ENCODE data around the gene IPO9.

Gene IPO9

GRCh38 chr1:201828820-201829774 lies at the start of gene IPO9:
TSS of gene IPO9 (plus strand) at chr1:201829157. CDS start at chr1:201829210, 53 bp downstream.
- H3K4me3 ChIP-seq (ENCODE audit: low read depth, low read length): peak within 1 kb of the TSS; percentile 100
- H3K27me3 ChIP-seq (ENCODE audit: control insufficient read depth, insufficient read depth, low read length): no peaks in the 10 kb centered on the region
- H3K9me3 ChIP-seq (ENCODE audit: control insufficient read depth, insufficient read depth, low read length): no peaks in the 10 kb centered on the region
- peak within 1 kb of the TSS; percentile 98 for H3K27ac ChIP-seq (ENCODE audit: low read depth, low read length)
- peak within 1 kb of the TSS; percentile 98 for H3K9ac ChIP-seq (ENCODE audit: low read depth, low read length)
- H3K4me1 ChIP-seq (ENCODE audit: control insufficient read depth, insufficient read depth, low read length): peaks cover 12% of the 10 kb centered on the region
- no peaks in the 10 kb centered on the region for H3K36me3 ChIP-seq (ENCODE audit: control insufficient read depth, insufficient read depth, low read length)

DNA sequence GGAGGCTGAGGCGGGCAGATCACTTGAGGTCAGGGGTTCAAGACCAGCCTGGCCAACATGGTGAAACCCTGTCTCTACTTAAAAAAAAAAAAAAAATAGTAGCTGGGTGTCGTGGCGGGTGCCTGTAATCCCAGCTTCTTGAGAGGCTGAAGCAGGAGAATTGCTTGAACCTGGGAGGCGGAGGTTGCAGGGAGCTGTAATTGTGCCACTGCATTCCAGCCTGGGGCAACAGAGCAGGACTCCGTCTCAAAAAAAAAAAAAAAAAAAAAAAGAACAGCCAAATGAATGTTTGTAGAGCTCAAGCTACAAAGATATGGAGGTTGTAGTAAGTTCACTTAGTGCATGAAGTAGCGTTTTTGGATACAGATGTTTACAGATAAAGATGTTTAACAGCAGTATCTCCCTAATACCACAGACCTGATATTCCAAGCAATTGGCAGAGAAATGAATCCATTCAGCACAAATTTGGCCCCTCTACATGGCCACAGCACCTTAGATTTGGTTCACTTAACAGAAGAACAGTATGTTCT lies 49.5 kb upstream of the IPO9 start:
- no peaks in the 10 kb centered on the region for H3K4me1 ChIP-seq (ENCODE audit: control insufficient read depth, insufficient read depth, low read length)
- H3K4me3 ChIP-seq (ENCODE audit: low read depth, low read length): no peak overlapping the region
- no peak overlapping the region for H3K9ac ChIP-seq (ENCODE audit: low read depth, low read length)
- H3K9me3 ChIP-seq (ENCODE audit: control insufficient read depth, insufficient read depth, low read length): no peaks in the 10 kb centered on the region
- peaks cover 45% of the 10 kb centered on the region for H3K36me3 ChIP-seq (ENCODE audit: control insufficient read depth, insufficient read depth, low read length)
- H3K27ac ChIP-seq (ENCODE audit: low read depth, low read length): no peak overlapping the region
- H3K27me3 ChIP-seq (ENCODE audit: control insufficient read depth, insufficient read depth, low read length): no peaks in the 10 kb centered on the region

GRCh38 chr1:201780952-201781351 lies 48.0 kb upstream of the IPO9 start:
- Histone ChIP-seq H3K36me3 (ENCODE audit: control insufficient read depth, insufficient read depth, low read length) (peaks cover 55% of the 10 kb centered on the region), H3K4me1 (ENCODE audit: control insufficient read depth, insufficient read depth, low read length) (no peaks in the 10 kb centered on the region), H3K27ac (ENCODE audit: low read depth, low read length) (no peak overlapping the region), H3K9ac (ENCODE audit: low read depth, low read length) (no peak overlapping the region), H3K9me3 (ENCODE audit: control insufficient read depth, insufficient read depth, low read length) (no peaks in the 10 kb centered on the region), H3K27me3 (ENCODE audit: control insufficient read depth, insufficient read depth, low read length) (no peaks in the 10 kb centered on the region), H3K4me3 (ENCODE audit: low read depth, low read length) (no peak overlapping the region)

GRCh38 chr1:201781437-201781836 lies 47.5 kb upstream of the IPO9 start:
- no peaks in the 10 kb centered on the region for H3K4me1 ChIP-seq (ENCODE audit: control insufficient read depth, insufficient read depth, low read length)
- H3K9me3 ChIP-seq (ENCODE audit: control insufficient read depth, insufficient read depth, low read length): no peaks in the 10 kb centered on the region
- no peak overlapping the region for H3K4me3 ChIP-seq (ENCODE audit: low read depth, low read length)
- H3K36me3 ChIP-seq (ENCODE audit: control insufficient read depth, insufficient read depth, low read length): peaks cover 60% of the 10 kb centered on the region
- no peaks in the 10 kb centered on the region for H3K27me3 ChIP-seq (ENCODE audit: control insufficient read depth, insufficient read depth, low read length)
- no peak overlapping the region for H3K9ac ChIP-seq (ENCODE audit: low read depth, low read length)
- no peak overlapping the region for H3K27ac ChIP-seq (ENCODE audit: low read depth, low read length)

DNA sequence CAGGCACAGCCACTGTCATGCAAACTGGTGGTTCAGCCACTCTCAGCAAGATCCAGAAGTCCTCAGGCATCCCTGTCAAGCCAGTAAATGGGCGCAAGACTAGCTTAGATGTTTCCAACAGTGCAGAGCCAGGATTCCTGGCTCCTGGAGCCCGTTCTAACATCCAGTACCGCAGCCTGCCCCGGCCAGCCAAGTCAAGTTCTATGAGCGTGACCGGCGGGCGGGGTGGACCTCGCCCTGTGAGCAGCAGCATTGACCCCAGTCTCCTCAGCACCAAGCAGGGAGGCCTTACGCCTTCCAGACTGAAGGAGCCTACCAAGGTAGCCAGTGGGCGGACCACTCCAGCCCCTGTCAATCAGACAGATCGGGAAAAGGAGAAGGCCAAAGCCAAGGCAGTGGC lies 46.6 kb upstream of the IPO9 start:
- no peaks in the 10 kb centered on the region for H3K9me3 ChIP-seq (ENCODE audit: control insufficient read depth, insufficient read depth, low read length)
- no peak overlapping the region for H3K4me3 ChIP-seq (ENCODE audit: low read depth, low read length)
- H3K27me3 ChIP-seq (ENCODE audit: control insufficient read depth, insufficient read depth, low read length): no peaks in the 10 kb centered on the region
- peaks cover 69% of the 10 kb centered on the region for H3K36me3 ChIP-seq (ENCODE audit: control insufficient read depth, insufficient read depth, low read length)
- no peak overlapping the region for H3K9ac ChIP-seq (ENCODE audit: low read depth, low read length)
- no peaks in the 10 kb centered on the region for H3K4me1 ChIP-seq (ENCODE audit: control insufficient read depth, insufficient read depth, low read length)
- no peak overlapping the region for H3K27ac ChIP-seq (ENCODE audit: low read depth, low read length)

GRCh38 chr1:201783058-201783457 lies 45.9 kb upstream of the IPO9 start:
- Histone ChIP-seq H3K36me3 (ENCODE audit: control insufficient read depth, insufficient read depth, low read length) (peaks cover 74% of the 10 kb centered on the region), H3K9ac (ENCODE audit: low read depth, low read length) (no peak overlapping the region), H3K9me3 (ENCODE audit: control insufficient read depth, insufficient read depth, low read length) (no peaks in the 10 kb centered on the region), H3K4me3 (ENCODE audit: low read depth, low read length) (no peak overlapping the region), H3K4me1 (ENCODE audit: control insufficient read depth, insufficient read depth, low read length) (no peaks in the 10 kb centered on the region), H3K27ac (ENCODE audit: low read depth, low read length) (no peak overlapping the region), H3K27me3 (ENCODE audit: control insufficient read depth, insufficient read depth, low read length) (no peaks in the 10 kb centered on the region)

DNA sequence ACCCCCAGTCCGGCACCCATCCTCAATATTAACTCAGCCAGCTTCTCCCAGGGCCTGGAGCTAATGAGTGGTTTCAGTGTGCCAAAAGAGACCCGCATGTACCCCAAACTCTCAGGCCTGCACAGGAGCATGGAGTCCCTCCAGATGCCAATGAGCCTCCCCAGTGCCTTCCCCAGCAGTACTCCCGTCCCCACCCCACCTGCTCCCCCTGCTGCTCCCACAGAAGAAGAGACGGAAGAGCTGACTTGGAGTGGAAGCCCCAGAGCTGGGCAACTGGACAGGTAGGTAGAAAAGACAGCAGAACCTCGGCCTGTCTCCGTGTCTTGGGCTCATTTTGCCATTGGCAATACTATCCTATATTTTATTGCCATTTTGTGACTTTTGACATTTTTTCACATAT lies 45.4 kb upstream of the IPO9 start:
- Histone ChIP-seq H3K27me3 (ENCODE audit: control insufficient read depth, insufficient read depth, low read length) (no peaks in the 10 kb centered on the region), H3K4me3 (ENCODE audit: low read depth, low read length) (no peak overlapping the region), H3K9me3 (ENCODE audit: control insufficient read depth, insufficient read depth, low read length) (no peaks in the 10 kb centered on the region), H3K4me1 (ENCODE audit: control insufficient read depth, insufficient read depth, low read length) (no peaks in the 10 kb centered on the region), H3K27ac (ENCODE audit: low read depth, low read length) (no peak overlapping the region), H3K36me3 (ENCODE audit: control insufficient read depth, insufficient read depth, low read length) (peaks cover 79% of the 10 kb centered on the region), H3K9ac (ENCODE audit: low read depth, low read length) (no peak overlapping the region)

GRCh38 chr1:201785291-201785690 lies 43.7 kb upstream of the IPO9 start:
- Histone ChIP-seq H3K27me3 (ENCODE audit: control insufficient read depth, insufficient read depth, low read length) (no peaks in the 10 kb centered on the region), H3K4me1 (ENCODE audit: control insufficient read depth, insufficient read depth, low read length) (no peaks in the 10 kb centered on the region), H3K4me3 (ENCODE audit: low read depth, low read length) (no peak overlapping the region), H3K9ac (ENCODE audit: low read depth, low read length) (no peak overlapping the region), H3K9me3 (ENCODE audit: control insufficient read depth, insufficient read depth, low read length) (no peaks in the 10 kb centered on the region), H3K27ac (ENCODE audit: low read depth, low read length) (no peak overlapping the region), H3K36me3 (ENCODE audit: control insufficient read depth, insufficient read depth, low read length) (peaks cover 86% of the 10 kb centered on the region)

- Histone ChIP-seq H3K27ac (ENCODE audit: low read depth, low read length) (no peak overlapping the region), H3K4me1 (ENCODE audit: control insufficient read depth, insufficient read depth, low read length) (no peaks in the 10 kb centered on the region), H3K36me3 (ENCODE audit: control insufficient read depth, insufficient read depth, low read length) (peaks cover 85% of the 10 kb centered on the region), H3K9ac (ENCODE audit: low read depth, low read length) (no peak overlapping the region), H3K27me3 (ENCODE audit: control insufficient read depth, insufficient read depth, low read length) (no peaks in the 10 kb centered on the region), H3K9me3 (ENCODE audit: control insufficient read depth, insufficient read depth, low read length) (no peaks in the 10 kb centered on the region), H3K4me3 (ENCODE audit: low read depth, low read length) (no peak overlapping the region)
These were observed 42.1 kb upstream of the IPO9 start for GRCh38 chr1:201786824-201787223.

DNA sequence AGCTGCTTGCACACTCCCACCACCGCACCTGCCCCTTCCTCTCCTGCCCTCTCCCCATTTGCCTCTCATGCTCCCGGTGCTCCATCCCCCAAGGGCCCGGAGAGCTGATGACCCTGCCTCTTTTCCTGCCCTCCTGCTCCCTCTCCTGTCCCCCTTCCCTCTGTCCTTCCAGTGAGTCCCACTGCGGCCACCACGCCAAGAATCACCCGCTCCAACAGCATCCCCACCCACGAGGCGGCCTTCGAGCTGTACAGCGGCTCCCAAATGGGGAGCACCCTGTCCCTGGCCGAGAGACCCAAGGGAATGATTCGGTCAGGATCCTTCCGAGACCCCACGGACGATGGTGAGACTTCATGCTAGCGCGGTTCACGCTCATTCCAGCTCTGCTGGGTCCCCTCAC lies 40.7 kb upstream of the IPO9 start:
- Histone ChIP-seq H3K9ac (ENCODE audit: low read depth, low read length) (no peak overlapping the region), H3K27me3 (ENCODE audit: control insufficient read depth, insufficient read depth, low read length) (no peaks in the 10 kb centered on the region), H3K27ac (ENCODE audit: low read depth, low read length) (no peak overlapping the region), H3K4me1 (ENCODE audit: control insufficient read depth, insufficient read depth, low read length) (no peaks in the 10 kb centered on the region), H3K9me3 (ENCODE audit: control insufficient read depth, insufficient read depth, low read length) (no peaks in the 10 kb centered on the region), H3K36me3 (ENCODE audit: control insufficient read depth, insufficient read depth, low read length) (peaks cover 70% of the 10 kb centered on the region), H3K4me3 (ENCODE audit: low read depth, low read length) (no peak overlapping the region)

- H3K9ac ChIP-seq (ENCODE audit: low read depth, low read length): no peak overlapping the region
- H3K36me3 ChIP-seq (ENCODE audit: control insufficient read depth, insufficient read depth, low read length): peaks cover 62% of the 10 kb centered on the region
- H3K9me3 ChIP-seq (ENCODE audit: control insufficient read depth, insufficient read depth, low read length): no peaks in the 10 kb centered on the region
- H3K27me3 ChIP-seq (ENCODE audit: control insufficient read depth, insufficient read depth, low read length): no peaks in the 10 kb centered on the region
- H3K4me3 ChIP-seq (ENCODE audit: low read depth, low read length): no peak overlapping the region
- H3K27ac ChIP-seq (ENCODE audit: low read depth, low read length): no peak overlapping the region
- H3K4me1 ChIP-seq (ENCODE audit: control insufficient read depth, insufficient read depth, low read length): no peaks in the 10 kb centered on the region
These were observed 39.7 kb upstream of the IPO9 start for GRCh38 chr1:201789245-201789644.

All from HUES48 (cell line).